WERI-Rb-1 (cell line): ENCODE data around the gene FSTL5.

Source experiments
- DNase-seq: peaks from one replicate; pipeline ENCODE4 v3.0.0-alpha.2; 2020
- H3K27ac ChIP-seq: fragments of 250-450 bp; sonication (Bioruptor Pico); 2 replicates; pipeline ENCODE4 v1.5.1; 2020; ENCODE audit warnings: mild to moderate bottlenecking, moderate library complexity
- H3K27me3 ChIP-seq: fragments of 250-450 bp; sonication (Bioruptor Pico); 2 replicates; pipeline ENCODE4 v1.5.1; 2021; ENCODE audit warnings: mild to moderate bottlenecking, low read depth, moderate library complexity; ENCODE audit not compliant: insufficient read depth, severe bottlenecking
- H3K36me3 ChIP-seq: fragments of 250-450 bp; sonication (Bioruptor Pico); 2 replicates; pipeline ENCODE4 v1.5.1; 2020; ENCODE audit warnings: mild to moderate bottlenecking, moderate library complexity
- H3K4me3 ChIP-seq: 2 replicates; pipeline ENCODE4 v1.5.1; 2011; ENCODE audit warnings: low read depth, mild to moderate bottlenecking, control low read depth, low read length
- H3K9me3 ChIP-seq: fragments of 250-450 bp; sonication (Bioruptor Pico); 2 replicates; pipeline ENCODE4 v1.5.1; 2021; ENCODE audit warnings: mild to moderate bottlenecking, moderate library complexity; ENCODE audit not compliant: severe bottlenecking
- TF ChIP-seq, protein P1 (sequence below): IDR thresholded peaks from 2 replicates; pipeline ENCODE4 v1.5.1; 2011; ENCODE audit warnings: low read depth, mild to moderate bottlenecking, control low read depth, inconsistent platforms, low read length

The FSTL5 gene

GRCh38 chr4:162164906-162165510, 1.2 kb upstream of the FSTL5 start:
- Histone ChIP-seq H3K9me3 (no peaks in the 10 kb centered on the region), H3K27me3 (no peaks in the 10 kb centered on the region), H3K4me3 (peak overlapping the region; percentile 98), H3K27ac (no peak overlapping the region), H3K36me3 (no peaks in the 10 kb centered on the region)
- no peak for DNase-seq
- TF ChIP-seq, protein P1, sequence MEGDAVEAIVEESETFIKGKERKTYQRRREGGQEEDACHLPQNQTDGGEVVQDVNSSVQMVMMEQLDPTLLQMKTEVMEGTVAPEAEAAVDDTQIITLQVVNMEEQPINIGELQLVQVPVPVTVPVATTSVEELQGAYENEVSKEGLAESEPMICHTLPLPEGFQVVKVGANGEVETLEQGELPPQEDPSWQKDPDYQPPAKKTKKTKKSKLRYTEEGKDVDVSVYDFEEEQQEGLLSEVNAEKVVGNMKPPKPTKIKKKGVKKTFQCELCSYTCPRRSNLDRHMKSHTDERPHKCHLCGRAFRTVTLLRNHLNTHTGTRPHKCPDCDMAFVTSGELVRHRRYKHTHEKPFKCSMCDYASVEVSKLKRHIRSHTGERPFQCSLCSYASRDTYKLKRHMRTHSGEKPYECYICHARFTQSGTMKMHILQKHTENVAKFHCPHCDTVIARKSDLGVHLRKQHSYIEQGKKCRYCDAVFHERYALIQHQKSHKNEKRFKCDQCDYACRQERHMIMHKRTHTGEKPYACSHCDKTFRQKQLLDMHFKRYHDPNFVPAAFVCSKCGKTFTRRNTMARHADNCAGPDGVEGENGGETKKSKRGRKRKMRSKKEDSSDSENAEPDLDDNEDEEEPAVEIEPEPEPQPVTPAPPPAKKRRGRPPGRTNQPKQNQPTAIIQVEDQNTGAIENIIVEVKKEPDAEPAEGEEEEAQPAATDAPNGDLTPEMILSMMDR: no peak

DNA sequence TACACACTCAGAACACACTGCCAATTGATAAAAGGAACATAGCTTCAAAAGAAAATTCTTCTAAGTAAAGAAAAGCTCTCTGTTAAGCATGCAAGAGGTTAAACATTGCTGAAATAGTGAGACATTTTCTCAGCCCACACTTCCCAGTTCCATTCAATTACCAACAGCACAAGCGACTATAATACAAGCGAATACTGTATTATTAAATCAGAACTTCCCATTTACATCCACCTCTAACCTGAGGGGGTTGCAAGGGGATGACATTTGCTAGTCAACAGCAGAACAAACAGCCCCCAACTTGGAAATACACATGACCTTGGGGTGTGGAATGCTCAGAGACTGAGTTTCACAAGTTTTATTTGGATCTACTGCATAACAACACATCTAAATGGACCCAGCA, 1.1 kb downstream of the FSTL5 start:
- no peaks in the 10 kb centered on the region for H3K27me3 ChIP-seq
- peak overlapping the region; percentile 16; the same call in 1 of the 2 replicates for H3K27ac ChIP-seq
- H3K9me3 ChIP-seq: no peaks in the 10 kb centered on the region
- DNase-seq: no peak
- H3K4me3 ChIP-seq: peak overlapping the region; percentile 98
- H3K36me3 ChIP-seq: no peaks in the 10 kb centered on the region
- TF ChIP-seq, protein P1: no peak

GRCh38 chr4:162157241-162157640, 6.6 kb downstream of the FSTL5 start:
- DNase-seq: no peak
- Histone ChIP-seq H3K4me3 (no peak overlapping the region), H3K36me3 (peaks cover 2% of the 10 kb centered on the region; the same call in 1 of the 2 replicates), H3K9me3 (no peaks in the 10 kb centered on the region), H3K27ac (peak overlapping the region; percentile 54), H3K27me3 (no peaks in the 10 kb centered on the region)
- TF ChIP-seq, protein P1: no peak

DNA sequence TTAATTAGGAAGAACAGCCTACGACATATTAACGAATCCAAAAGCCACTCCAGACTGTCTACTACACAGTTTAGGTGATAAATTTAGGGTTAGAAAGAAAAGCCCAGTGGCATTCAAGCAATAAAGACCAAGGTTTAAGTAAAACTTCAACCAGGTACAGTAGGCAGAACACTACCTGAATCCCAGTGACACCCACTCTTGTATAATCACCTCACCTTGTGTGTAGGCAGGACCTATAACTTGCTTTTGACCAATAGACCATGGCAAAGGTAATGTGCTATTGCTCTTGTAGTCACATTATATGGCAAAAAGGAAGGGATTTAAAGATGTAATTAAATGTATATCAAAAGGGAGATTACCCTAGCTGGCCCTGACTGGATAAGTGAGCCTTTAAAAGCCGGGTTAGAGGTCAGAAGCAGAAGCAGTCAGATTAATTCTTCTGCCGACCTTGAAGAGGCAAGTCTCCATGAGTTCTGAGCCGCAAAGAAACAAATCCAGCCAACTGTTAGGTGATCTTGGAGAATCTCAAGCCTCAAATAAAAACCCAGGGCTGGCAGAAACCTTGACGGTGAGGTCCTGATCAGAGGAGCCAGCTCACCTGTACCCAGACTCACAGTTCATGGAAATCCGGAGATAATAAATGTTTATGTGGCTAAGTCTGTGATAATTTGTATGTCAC, 8.8 kb downstream of the FSTL5 start:
- Histone ChIP-seq H3K36me3 (peaks cover 2% of the 10 kb centered on the region; the same call in 1 of the 2 replicates), H3K27me3 (no peaks in the 10 kb centered on the region), H3K27ac (peak overlapping the region; percentile 40), H3K4me3 (no peak overlapping the region), H3K9me3 (no peaks in the 10 kb centered on the region)
- peak; percentile 54 for DNase-seq
- TF ChIP-seq, protein P1: no peak

GRCh38 chr4:162151850-162152249, 11.9 kb downstream of the FSTL5 start:
- TF ChIP-seq, protein P1: no peak
- H3K9me3 ChIP-seq: no peaks in the 10 kb centered on the region
- H3K27me3 ChIP-seq: no peaks in the 10 kb centered on the region
- no peak for DNase-seq
- H3K36me3 ChIP-seq: peaks cover 2% of the 10 kb centered on the region; the same call in 1 of the 2 replicates
- H3K4me3 ChIP-seq: no peak overlapping the region
- H3K27ac ChIP-seq: no peak overlapping the region
